ENCODE measurements around the gene TSPAN18.

TSPAN18 gene

GRCh38 chr11:44973632-44974401 is 247.1 kb downstream of the TSPAN18 start:
- no peak for DNase-seq (ENCODE audit: low spot score)

GRCh38 chr11:44974402-44975000 is 247.7 kb downstream of the TSPAN18 start:
- DNase-seq (ENCODE audit: low spot score), result no peak
- no peak for FAIRE-seq

More at GRCh38 chr11:44973632-44974401, 247.1 kb downstream of the TSPAN18 start:
- no peak for FAIRE-seq

GRCh38 chr11:44976576-44976975 is 249.8 kb downstream of the TSPAN18 start:
- no peak for DNase-seq (ENCODE audit: low spot score)
- no peak for FAIRE-seq

- DNase-seq (ENCODE audit: low spot score), result no peak
- FAIRE-seq, result peak; percentile 86
These were observed 250.8 kb downstream of the TSPAN18 start for GRCh38 chr11:44977493-44977984.

- FAIRE-seq (peak; percentile 97), DNase-seq (ENCODE audit: low spot score) (no peak)
These were observed 251.7 kb downstream of the TSPAN18 start for GRCh38 chr11:44978274-44978960.

GRCh38 chr11:44978961-44979331 is 252.2 kb downstream of the TSPAN18 start:
- peak; percentile 52 for DNase-seq (ENCODE audit: low spot score)
- FAIRE-seq, result no peak

GRCh38 chr11:44979543-44980399 is 253.0 kb downstream of the TSPAN18 start:
- DNase-seq (ENCODE audit: low spot score), result peak; percentile 73
- peak; percentile 74 for FAIRE-seq

GRCh38 chr11:44980533-44981427 is 254.0 kb downstream of the TSPAN18 start:
- no peak for DNase-seq (ENCODE audit: low spot score)
- no peak for FAIRE-seq

All from urothelium cell line (cell line).